ENCODE measurements around the gene TPP1. TPM values are rescaled to one million over a fixed set of nuclear protein-coding genes. Genes with fewer than 3 reads are reported as not detected.
A peak's percentile ranks its signal among the peaks of the same experiment; 100 is the strongest.

The TPP1 gene
- 100 to 1,000 TPM in 4 of 6 donors, 10 to 100 TPM in 2; 71.6 to 240 (median 145) TPM for total RNA-seq

DNA sequence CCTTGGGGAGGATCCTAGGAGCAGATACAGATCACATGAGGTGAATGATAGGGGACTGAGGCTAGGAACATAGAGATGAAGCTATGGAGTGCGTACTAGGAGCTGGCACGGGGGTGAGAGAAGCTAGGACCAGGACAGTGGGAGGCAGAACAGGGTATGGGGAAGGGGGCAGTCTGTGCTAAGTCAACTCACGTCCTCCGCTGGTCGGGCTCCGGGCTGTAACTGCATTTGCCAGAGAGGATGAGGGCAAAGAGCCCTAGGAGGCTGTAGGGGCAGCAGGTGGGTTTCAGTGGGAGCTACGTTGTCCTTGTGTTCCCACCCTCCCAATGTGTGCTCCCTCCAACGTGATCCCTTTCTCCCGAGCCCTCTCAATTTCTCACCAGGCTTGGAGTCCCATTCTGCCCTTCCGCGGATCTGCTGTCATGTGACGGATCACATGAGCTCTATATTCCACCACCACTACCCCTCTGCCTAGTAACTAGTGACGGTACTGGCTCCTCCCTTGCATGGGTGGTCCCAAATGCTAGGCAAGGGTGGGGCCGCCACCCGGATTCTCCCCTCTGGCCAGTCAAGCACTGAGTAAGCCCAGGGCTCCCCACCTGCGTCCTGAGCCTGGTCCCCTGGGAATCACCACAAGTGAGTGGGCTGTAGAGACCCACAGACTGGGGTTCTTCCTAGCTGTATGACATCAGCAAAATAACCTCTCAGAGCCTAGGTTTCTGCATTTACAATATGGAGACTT lies at the start of gene TPP1:
Gene TPP1, minus strand, starts transcription at position 419 of the 742 bp plus-strand sequence. Its CDS starts 22 bp downstream, at position 397.
- 0% methylated on average over 16 of the region's 16 CpGs for WGBS, 2 donors
- peak; percentile 94 to 96 for ATAC-seq (ENCODE audit: low FRiP score in 2 of 2)
- peak within 1 kb of the TSS; percentile 88 to 97 (median 94) for H3K27ac ChIP-seq
- TF ChIP-seq POLR2A (IDR thresholded peaks at IDR 0.05) (peak in 3 of 4 donors; percentile 42 to 94 (median 94)), EP300 (IDR thresholded peaks at IDR 0.05) (peak in 1 of 4 donors; percentile 62), POLR2AphosphoS5 (IDR thresholded peaks at IDR 0.05) (peak; percentile 92 to 96)
- TF ChIP-seq, protein P1, sequence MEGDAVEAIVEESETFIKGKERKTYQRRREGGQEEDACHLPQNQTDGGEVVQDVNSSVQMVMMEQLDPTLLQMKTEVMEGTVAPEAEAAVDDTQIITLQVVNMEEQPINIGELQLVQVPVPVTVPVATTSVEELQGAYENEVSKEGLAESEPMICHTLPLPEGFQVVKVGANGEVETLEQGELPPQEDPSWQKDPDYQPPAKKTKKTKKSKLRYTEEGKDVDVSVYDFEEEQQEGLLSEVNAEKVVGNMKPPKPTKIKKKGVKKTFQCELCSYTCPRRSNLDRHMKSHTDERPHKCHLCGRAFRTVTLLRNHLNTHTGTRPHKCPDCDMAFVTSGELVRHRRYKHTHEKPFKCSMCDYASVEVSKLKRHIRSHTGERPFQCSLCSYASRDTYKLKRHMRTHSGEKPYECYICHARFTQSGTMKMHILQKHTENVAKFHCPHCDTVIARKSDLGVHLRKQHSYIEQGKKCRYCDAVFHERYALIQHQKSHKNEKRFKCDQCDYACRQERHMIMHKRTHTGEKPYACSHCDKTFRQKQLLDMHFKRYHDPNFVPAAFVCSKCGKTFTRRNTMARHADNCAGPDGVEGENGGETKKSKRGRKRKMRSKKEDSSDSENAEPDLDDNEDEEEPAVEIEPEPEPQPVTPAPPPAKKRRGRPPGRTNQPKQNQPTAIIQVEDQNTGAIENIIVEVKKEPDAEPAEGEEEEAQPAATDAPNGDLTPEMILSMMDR (IDR thresholded peaks at IDR 0.05), result peak in 1 of 6 experiments; percentile 9
- peak; percentile 60 to 97 for DNase-seq
- peaks cover 17 to 28% (median 26%) of the 10 kb centered on the region in 4 donors for H3K4me1 ChIP-seq
- no peaks in the 10 kb centered on the region for H3K9me3 ChIP-seq
- H3K4me3 ChIP-seq, result peak within 1 kb of the TSS; percentile 68 to 88 (median 78)
- peaks cover 0 to 39% (median 16%) of the 10 kb centered on the region in 4 donors for H3K36me3 ChIP-seq
- no peaks in the 10 kb centered on the region for H3K27me3 ChIP-seq

DNA sequence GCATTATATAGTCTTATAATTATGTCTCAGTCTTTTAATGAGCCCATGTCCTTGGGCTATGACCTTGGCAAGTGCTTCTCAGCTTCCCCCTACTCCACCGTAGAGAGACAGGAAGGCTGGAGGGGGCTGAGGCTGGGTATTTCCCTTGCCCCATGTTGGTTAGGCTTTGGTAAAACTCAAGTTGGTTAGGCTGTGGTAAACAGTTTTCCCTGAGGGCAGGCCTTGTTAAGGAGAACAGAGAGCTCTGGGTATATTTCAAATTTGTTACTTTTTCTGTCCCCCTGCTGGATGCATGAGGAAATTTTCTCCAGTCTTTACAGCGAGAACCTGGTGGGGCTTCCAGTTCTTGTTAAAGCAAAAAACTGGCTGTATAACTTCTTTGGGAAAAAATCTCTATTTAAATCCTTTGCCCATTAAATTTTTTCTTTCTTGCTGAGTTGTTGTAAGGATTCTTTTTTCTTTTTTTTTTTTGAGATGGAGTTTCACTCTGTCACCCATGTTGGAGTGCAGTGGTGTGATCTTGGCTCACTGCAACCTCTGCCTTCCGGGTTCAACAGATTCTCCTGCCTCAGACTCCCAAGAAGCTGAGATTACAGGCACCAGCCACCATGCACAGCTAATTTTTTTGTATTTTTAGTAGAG lies 48.6 kb upstream of the TPP1 start:
- WGBS, 2 donors, result 59 to 64% methylated on average over 3 of the region's 3 CpGs
- peak in 1 of 2 donors; percentile 84 for ATAC-seq (ENCODE audit: low FRiP score in 2 of 2)
- Histone ChIP-seq H3K27ac (peak overlapping the region in 1 of 4 donors; percentile 14), H3K27me3 (no peaks in the 10 kb centered on the region), H3K4me3 (no peak overlapping the region), H3K9me3 (no peaks in the 10 kb centered on the region), H3K36me3 (no peaks in the 10 kb centered on the region), H3K4me1 (no peaks in the 10 kb centered on the region)
- TF ChIP-seq EP300 (IDR thresholded peaks at IDR 0.05) (no peak), POLR2A (IDR thresholded peaks at IDR 0.05) (no peak), POLR2AphosphoS5 (IDR thresholded peaks at IDR 0.05) (no peak)
- TF ChIP-seq, protein P1 (IDR thresholded peaks at IDR 0.05), result peak; percentile 43 to 70 (median 54)
- DNase-seq, result no peak

DNA sequence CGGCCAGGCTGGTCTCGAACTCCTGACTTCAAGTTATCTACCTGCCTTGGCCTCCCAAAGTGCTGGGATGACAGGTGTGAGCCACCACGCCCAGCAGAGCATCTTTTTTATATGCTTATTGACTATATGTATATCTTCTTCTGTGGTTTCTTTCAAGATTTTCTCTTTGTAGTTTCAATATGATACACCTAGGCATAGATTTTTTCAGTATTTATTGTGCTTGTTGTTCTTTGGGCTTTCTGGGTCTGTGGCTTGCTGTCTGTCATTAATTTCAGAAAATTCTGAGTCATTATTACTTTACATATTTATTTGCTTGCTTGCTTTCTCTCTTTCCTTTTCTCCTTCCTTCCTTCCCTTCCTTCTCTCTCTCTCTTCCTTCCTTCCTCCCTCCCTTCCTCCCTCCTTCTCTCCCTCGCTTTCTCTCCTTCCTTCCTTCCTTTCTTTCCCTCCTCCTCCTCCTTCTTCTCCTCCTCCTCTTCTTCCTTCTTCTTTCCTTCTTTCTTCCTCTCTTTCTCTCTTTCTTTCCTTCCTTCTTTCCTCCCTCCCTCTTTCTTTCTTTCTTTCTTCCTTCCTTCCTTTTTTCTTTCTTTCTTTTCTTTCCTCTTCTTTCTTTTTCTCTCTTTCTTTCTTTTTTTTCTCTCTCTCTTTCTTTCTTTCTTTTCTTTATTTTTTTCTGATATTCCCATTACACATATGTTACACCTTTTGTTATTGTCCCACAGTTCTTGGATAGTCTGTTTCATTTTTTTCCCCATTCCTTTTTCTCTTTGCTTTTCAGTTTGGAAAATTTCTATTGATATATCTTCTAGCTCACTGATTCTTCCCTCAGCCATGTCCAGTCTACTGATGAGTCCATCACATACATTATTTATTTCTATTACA lies 47.3 kb upstream of the TPP1 start:
- WGBS, 2 donors, result 85 to 91% methylated on average over 4 of the region's 4 CpGs
- H3K4me3 ChIP-seq, result no peak overlapping the region

DNA sequence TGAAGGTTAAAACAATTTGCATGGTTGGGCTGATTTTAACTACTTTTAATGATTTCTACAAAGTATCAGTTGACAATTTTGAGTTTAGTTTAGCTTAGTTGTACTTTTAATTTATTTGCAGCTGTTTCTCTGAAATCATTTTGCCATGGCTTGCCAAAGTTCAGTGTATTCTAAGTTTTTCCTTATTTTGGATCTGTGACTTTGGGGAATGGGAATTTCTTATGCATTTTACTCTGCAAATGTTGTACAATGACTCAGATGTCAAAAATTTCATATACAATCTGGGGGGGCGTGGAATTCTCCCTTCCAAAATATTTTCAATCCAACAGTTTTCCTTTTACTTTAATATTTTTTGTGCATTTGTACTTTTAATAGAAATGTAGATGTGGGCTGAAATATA lies 45.3 kb upstream of the TPP1 start:
- no peak overlapping the region for H3K4me3 ChIP-seq
- TF ChIP-seq POLR2A (IDR thresholded peaks at IDR 0.05) (no peak), POLR2AphosphoS5 (IDR thresholded peaks at IDR 0.05) (no peak), EP300 (IDR thresholded peaks at IDR 0.05) (no peak)
- TF ChIP-seq, protein P1 (IDR thresholded peaks at IDR 0.05), result no peak
- H3K4me1 ChIP-seq, result no peaks in the 10 kb centered on the region
- 0% methylated on average over 1 of the region's 1 CpG for WGBS, 2 donors
- ATAC-seq (ENCODE audit: low FRiP score in 2 of 2), result no peak
- no peak for DNase-seq
- H3K27ac ChIP-seq, result no peak overlapping the region
- no peaks in the 10 kb centered on the region for H3K9me3 ChIP-seq
- no peaks in the 10 kb centered on the region for H3K36me3 ChIP-seq
- no peaks in the 10 kb centered on the region for H3K27me3 ChIP-seq

More for the DNA sequence above, 47.3 kb upstream of the TPP1 start:
- Histone ChIP-seq H3K27me3 (no peaks in the 10 kb centered on the region), H3K27ac (no peak overlapping the region), H3K36me3 (no peaks in the 10 kb centered on the region), H3K4me1 (no peaks in the 10 kb centered on the region), H3K9me3 (no peaks in the 10 kb centered on the region)
- TF ChIP-seq EP300 (IDR thresholded peaks at IDR 0.05), result no peak
- TF ChIP-seq POLR2AphosphoS5 (IDR thresholded peaks at IDR 0.05), result no peak
- no peak for TF ChIP-seq POLR2A (IDR thresholded peaks at IDR 0.05)
- TF ChIP-seq, protein P1 (IDR thresholded peaks at IDR 0.05), result no peak
- DNase-seq, result no peak
- no peak for ATAC-seq (ENCODE audit: low FRiP score in 2 of 2)

Data from upper lobe of left lung (tissue), 6 donors.